ENCODE results near the gene CLDN4. TPM values are rescaled to one million over a fixed set of nuclear protein-coding genes. Genes with fewer than 3 reads are reported as not detected.

CLDN4 gene
- total and polyA plus RNA-seq, 9 of the 15 experiments (the other 6 are each of a cell fraction or from before 2014, with no cell fraction given), result 0.05 to 0.60 (median 0.06) TPM; not detected in 3

GRCh38 chr7:73880755-73881328 lies 50.0 kb downstream of the CLDN4 start (continued):
- TF ChIP-seq, protein P1, sequence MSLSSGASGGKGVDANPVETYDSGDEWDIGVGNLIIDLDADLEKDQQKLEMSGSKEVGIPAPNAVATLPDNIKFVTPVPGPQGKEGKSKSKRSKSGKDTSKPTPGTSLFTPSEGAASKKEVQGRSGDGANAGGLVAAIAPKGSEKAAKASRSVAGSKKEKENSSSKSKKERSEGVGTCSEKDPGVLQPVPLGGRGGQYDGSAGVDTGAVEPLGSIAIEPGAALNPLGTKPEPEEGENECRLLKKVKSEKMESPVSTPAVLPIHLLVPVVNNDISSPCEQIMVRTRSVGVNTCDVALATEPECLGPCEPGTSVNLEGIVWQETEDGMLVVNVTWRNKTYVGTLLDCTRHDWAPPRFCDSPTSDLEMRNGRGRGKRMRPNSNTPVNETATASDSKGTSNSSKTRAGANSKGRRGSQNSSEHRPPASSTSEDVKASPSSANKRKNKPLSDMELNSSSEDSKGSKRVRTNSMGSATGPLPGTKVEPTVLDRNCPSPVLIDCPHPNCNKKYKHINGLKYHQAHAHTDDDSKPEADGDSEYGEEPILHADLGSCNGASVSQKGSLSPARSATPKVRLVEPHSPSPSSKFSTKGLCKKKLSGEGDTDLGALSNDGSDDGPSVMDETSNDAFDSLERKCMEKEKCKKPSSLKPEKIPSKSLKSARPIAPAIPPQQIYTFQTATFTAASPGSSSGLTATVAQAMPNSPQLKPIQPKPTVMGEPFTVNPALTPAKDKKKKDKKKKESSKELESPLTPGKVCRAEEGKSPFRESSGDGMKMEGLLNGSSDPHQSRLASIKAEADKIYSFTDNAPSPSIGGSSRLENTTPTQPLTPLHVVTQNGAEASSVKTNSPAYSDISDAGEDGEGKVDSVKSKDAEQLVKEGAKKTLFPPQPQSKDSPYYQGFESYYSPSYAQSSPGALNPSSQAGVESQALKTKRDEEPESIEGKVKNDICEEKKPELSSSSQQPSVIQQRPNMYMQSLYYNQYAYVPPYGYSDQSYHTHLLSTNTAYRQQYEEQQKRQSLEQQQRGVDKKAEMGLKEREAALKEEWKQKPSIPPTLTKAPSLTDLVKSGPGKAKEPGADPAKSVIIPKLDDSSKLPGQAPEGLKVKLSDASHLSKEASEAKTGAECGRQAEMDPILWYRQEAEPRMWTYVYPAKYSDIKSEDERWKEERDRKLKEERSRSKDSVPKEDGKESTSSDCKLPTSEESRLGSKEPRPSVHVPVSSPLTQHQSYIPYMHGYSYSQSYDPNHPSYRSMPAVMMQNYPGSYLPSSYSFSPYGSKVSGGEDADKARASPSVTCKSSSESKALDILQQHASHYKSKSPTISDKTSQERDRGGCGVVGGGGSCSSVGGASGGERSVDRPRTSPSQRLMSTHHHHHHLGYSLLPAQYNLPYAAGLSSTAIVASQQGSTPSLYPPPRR (CRISPR knock-in tag; IDR thresholded peaks at IDR 0.05; ENCODE audit: borderline replicate concordance), result no peak
- TF ChIP-seq SP2 (IDR thresholded peaks at IDR 0.05; ENCODE audit: extremely low read depth, low read depth, low read length, poor library complexity, severe bottlenecking), result no peak
- no peak for TF ChIP-seq GATAD2A (IDR thresholded peaks at IDR 0.05)
- TF ChIP-seq SPI1 (IDR thresholded peaks at IDR 0.05; ENCODE audit: borderline replicate concordance, low read depth, low read length), result no peak
- TF ChIP-seq EHMT2 (IDR thresholded peaks at IDR 0.05), result no peak
- no peak for TF ChIP-seq TRIM28 (IDR thresholded peaks at IDR 0.05)
- TF ChIP-seq CREB5 (CRISPR knock-in tag; IDR thresholded peaks at IDR 0.05), result no peak
- TF ChIP-seq NRF1 (conservative IDR thresholded peaks at IDR 0.05 in 1 of 2, IDR thresholded peaks at IDR 0.05 in 1 of 2), result no peak
- no peak for TF ChIP-seq CSDE1 (IDR thresholded peaks at IDR 0.05)

All from K562 (cell line).